Hematopoietic multipotent progenitor cell treated with erythropoietin and hydrocortisone succinate and interleukin-3 and kit ligand, for 6 days (in vitro differentiated cells): ENCODE results near the gene COL25A1.

Source experiments
- DNase-seq: peaks from one replicate; pipeline ENCODE4 v3.0.0-alpha.2; 2015

Gene COL25A1

GRCh38 chr4:109214622-109215301, 87.7 kb downstream of the COL25A1 start:
- DNase-seq, result no peak

DNA sequence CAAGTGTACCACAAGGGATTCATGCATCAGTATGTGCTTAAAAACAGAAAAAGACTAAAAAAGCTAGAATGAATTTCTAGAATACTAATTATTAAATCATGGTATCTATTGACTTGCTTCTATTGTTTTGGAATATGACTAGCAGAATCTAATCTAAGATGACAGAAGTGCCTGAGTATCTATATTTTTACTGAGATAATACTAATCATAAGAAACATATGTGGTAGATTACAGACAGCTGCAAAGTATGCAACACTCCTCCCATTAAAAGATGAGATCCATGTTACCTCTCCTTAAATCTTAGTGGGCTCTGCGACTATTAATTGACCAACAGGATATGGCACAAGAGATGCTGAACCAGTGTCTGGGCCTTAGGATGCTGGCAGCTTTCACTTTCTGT, 89.4 kb downstream of the COL25A1 start:
- no peak for DNase-seq

GRCh38 chr4:109211671-109212070, 90.8 kb downstream of the COL25A1 start:
- no peak for DNase-seq

DNA sequence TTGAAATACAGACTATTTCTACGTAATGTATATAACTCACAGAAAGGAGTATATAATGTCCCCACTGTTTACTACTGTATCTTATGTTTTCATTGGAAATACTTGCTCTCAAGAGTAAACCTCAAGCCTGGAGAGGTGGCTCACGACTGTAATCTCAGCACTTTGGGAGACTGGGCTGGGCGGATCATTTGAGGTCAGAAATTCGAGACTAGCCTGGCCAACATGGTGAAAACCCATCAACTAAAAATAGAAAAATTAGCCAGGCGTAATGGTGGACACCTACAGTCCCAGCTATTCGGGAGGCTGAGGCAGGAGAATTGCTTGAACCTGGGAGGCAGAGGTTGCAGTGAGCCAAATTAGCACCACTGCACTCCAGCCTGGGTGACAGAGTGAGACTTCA, 92.8 kb downstream of the COL25A1 start:
- no peak for DNase-seq

DNA sequence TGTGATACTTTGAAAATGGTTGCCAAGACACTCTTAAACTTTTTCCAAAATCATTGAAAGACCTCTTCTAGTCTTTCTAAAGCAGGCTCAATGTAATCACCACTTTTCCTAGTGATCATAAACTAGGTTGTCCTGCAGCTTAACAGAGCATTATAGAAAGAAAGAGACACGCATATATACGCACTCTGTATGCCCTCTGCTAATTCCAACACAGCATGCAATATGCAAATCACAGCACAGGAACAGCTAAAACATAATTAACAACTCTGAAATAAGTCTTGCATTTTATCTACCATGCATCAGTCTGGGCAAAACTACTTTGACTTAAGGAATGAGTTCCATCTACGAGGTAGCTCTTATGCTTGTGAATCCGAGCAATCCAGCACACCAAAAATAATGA, 94.6 kb downstream of the COL25A1 start:
- DNase-seq, result no peak

GRCh38 chr4:109207061-109207460, 95.4 kb downstream of the COL25A1 start:
- no peak for DNase-seq

GRCh38 chr4:109206620-109207019, 95.8 kb downstream of the COL25A1 start:
- DNase-seq, result no peak

DNA sequence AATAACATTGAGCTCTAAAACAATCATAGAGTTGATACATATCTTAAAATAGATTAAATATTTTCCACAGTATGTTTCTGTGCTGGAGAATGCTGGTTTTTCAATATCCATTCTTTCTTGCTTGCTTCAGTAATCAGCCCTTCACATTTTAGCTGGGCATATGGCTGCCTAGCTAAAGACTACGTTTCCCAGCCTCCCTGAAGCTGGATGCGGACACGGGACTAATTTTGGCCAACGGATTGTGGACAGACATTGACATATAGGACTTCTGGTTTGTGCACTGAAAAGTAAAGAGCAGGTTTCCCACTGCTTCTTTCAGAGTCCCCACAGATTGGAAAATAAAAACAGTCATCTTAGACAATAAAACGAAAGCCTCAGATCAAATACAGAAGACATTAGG, 97.3 kb downstream of the COL25A1 start:
- no peak for DNase-seq

DNA sequence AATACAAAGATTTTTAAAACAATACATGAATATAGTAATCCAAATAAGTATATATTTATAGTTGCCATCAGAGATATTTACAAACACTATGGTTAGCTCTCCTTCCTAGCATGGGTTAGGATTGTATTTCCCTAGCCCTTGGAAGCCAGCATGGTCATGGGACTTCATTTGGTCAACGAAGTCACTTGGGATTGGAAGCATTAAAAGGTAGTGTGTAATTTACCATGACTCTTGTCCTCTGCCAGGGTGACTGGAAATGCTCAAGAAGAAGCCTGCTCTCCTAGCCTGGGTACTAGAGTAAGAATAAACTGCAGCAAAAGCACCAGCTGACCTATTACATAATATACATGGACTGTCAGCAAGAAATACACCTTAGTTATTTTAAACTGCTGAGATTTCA, 102.9 kb downstream of the COL25A1 start:
- DNase-seq, result no peak

- DNase-seq, result no peak
Observed at GRCh38 chr4:109195646-109196045, 106.8 kb downstream of the COL25A1 start.

DNA sequence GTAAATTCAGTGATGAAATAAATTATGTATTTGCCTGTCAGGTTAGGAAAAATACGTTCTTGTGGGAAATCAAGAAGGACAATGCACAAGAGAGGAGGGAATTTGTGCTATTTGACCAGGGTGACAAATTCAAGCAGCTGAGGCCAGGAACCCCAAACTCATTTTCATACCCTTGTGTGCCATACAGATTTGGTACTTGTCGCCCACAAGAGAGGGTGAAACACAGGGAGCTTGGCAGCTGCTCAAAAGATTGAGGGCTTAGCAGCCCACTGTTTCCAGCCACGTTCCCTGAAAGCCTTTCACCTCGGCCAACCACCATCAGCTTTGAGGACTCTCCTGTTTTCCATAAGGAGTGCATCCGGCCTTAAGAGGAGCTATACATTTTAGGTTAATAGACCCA, 111.2 kb downstream of the COL25A1 start:
- no peak for DNase-seq

DNA sequence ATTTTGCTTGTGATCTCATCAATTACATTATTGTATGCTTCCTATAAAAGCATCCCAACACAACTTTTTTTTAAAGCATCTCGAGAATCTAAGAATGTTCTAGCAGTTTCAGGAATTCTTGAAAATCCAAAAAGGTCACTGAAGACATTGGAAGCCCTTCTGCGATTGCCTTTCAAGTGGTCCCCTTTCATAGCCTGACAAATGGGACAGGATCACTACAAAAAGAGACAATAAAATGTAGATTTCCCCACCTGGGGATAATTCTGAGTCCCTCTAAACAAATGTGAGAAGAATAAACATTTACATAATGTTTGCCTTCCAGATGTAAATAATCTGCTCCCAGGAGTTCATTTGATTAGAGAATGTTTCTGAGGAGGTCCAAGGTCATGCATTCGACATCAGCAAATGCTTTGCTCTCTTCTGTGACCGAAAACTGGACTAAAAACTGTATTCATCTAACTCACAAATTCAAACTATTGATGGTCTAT, 116.0 kb downstream of the COL25A1 start:
- DNase-seq, result no peak

DNA sequence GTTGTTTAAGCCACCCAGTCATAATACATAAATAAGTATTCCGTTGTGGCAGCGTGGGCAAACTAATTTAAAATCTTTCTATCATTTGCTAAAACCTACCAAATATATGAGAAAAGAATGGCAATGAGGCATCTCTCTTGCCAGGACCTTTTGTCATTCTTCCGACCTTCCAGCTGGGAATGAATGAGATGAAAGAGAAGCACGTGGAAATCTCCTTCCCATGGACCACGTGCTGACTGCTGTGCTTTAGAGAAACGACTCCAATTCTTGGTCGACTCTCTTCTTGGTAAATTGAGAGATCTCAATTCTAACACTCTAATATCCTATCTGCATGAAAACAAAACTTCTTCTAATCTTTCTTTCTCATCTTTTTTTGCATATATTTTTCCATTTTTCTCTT, 116.5 kb downstream of the COL25A1 start:
- no peak for DNase-seq

DNA sequence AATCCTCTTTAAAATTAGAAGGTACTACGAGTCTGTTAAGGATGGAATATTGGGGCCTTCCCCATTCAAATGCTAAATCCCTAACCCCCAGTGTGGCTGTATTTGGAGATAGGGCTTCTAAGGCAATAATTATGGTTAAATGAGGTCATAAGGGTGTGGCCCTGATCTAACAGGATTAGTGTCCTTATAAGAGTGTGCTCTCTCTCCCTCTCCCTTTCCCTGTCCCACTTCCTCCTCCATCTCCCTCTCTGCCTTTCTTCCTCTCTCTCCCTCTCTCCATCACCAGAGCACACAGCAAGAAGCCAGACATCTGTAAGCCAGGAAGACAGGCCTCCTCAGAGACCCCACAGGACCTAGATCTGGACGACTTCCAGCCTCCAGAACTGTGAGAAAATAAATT, 116.9 kb downstream of the COL25A1 start:
- peak; percentile 3 for DNase-seq

DNA sequence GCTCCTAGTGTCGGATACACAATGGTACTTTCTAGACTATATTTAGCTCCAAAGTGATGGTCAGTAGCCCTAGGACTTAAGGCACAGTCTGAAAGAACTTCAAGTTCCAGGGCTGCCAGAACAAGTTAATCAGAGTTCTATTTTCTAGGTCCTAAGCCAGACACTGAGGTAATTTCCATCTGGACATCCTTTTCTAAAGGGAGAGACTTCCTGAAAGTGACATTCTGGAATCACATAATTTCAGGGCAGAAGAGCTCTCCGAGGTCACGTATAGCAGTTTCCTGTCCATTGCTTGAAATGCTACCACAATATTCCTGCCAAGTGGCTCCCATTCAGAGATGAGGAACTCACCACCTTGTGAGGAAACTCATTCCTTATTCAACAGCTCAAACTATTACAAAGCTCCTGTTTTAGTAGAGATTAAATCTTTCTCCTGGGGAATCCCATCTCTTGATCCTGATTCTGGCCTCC, 117.9 kb downstream of the COL25A1 start:
- DNase-seq, result no peak

GRCh38 chr4:109183931-109184490, 118.4 kb downstream of the COL25A1 start:
- DNase-seq, result no peak

DNA sequence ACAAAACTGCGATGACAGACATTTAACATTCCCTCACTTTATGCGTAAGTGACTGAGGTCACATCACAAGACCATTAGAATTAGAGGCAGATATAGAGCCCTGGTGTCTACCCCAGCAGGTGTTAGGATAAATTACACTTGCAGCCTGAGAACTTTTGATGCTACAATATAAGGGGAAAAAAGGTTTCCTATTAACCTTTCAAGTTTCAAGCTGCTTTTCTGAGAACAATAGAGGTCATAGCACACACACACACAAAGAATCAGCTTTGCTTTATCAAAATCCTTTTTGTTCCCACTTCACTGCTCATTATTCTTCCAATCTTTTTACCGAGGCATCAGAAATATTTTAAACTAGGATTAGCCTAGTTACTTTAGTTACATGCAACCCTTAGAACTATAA, 119.8 kb downstream of the COL25A1 start:
- DNase-seq, result no peak

GRCh38 chr4:109179061-109179460, 123.4 kb downstream of the COL25A1 start:
- no peak for DNase-seq

GRCh38 chr4:109177096-109177810, 125.2 kb downstream of the COL25A1 start:
- no peak for DNase-seq

DNA sequence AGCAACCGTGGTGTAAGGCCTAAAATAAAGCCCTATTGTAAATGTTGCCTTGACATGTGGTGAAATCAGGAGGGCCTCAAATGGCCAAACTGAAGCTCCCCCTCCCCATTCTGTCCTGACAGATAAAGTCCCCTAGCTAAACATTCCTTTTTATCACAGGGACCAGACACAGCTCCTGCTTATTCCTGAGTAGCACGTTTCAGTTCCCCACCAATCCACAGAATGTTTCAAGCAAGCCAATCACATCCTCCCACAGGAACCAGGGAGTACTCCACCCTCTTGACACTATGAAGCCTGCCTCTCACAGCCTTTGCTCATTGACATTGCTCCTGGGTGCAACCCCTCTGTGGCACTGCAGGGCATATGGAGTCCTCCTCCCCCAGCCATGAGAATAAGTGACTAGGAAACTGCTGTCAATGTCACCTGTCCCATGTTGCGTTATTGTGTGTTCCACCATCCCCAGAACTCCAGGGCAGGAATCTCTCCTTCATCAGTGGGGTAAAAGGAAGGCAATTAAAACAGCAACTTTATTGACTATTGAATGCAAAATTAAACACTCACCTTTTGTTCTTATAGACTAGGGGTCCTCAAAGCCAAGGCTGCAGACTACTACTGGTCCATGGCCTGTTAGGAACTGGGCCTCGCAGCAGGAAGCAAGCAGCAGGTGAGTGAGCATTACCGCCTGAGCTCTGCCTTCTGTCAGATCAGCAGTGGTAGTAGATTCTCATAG, 128.1 kb downstream of the COL25A1 start:
- DNase-seq, result peak; percentile 30

- DNase-seq, result no peak
Observed at GRCh38 chr4:109172301-109172700, 130.2 kb downstream of the COL25A1 start.

DNA sequence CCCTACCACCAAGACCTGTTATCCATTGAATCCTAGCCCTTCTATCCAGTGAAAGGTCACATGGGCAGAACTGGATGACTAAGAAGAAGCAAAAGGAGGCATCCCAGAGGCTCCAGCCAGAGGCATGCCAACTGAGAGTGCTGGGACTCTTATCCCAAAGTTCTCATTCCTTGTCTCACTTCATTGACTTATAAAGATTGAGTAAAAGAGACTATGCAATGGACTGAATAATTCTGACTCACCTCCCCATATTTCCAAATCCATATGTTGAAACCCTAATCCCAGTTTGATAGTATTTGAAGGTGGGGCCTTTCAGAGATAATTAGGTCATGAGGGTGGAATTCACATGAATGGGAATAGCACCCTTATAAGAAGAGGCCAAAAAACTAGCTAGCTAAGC, 131.4 kb downstream of the COL25A1 start:
- DNase-seq, result no peak

DNA sequence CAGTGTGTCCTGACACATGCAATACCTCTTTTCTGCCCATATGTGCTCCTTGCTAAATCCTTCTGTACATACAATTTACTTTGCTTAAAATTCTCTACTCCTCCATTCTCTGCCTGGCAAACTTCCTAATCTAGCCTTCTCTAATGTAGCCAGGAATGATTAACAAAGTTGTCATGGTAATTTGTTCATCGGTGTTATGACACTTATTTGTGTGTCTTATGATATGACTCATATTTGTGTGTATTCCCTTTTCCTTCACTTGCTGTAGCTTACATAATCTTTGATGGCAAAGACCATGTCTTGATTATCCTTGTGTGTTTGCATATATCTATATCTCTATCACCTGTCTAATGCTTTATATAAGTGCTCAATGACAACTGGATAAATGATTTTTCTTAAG, 133.3 kb downstream of the COL25A1 start:
- no peak for DNase-seq
